ENCODE measurements around the gene SLC30A1. TPM values are rescaled to one million over a fixed set of nuclear protein-coding genes. Genes with fewer than 3 reads are reported as not detected.
A peak's percentile ranks its signal among the peaks of the same experiment; 100 is the strongest.

Gene SLC30A1
- total and polyA plus RNA-seq, 2 donors (not counting 1 experiment from before 2014, with no cell fraction given) = 13.6 to 45.2 TPM

GRCh38 chr1:211625040-211625439 is 46.1 kb upstream of the SLC30A1 start:
- Histone ChIP-seq H3K36me3 (ENCODE audit: control insufficient read depth, insufficient read depth, low read length) (no peaks in the 10 kb centered on the region), H3K4me1 (ENCODE audit: control insufficient read depth, extremely low read depth, insufficient read depth, low read length) (no peaks in the 10 kb centered on the region), H3K27ac (ENCODE audit: insufficient read depth, low read length) (no peak overlapping the region), H3K27me3 (ENCODE audit: control insufficient read depth, insufficient read depth, low read length) (no peaks in the 10 kb centered on the region), H4K20me1 (ENCODE audit: control insufficient read depth, extremely low read depth, insufficient read depth, low read length) (no peaks in the 10 kb centered on the region), H3K79me2 (ENCODE audit: control insufficient read depth, insufficient read depth, low read length) (no peaks in the 10 kb centered on the region), H3K9me3 (ENCODE audit: control insufficient read depth, insufficient read depth, low read depth, low read length) (no peaks in the 10 kb centered on the region), H3K9ac (ENCODE audit: insufficient read depth, low read length) (no peak overlapping the region), H2AFZ (ENCODE audit: low read length) (no peak overlapping the region), H3K4me2 (ENCODE audit: extremely low read depth, insufficient read depth, low read length) (no peak overlapping the region), H3K4me3 (replicated peaks in 1 of 4; ENCODE audit: control extremely low read depth in 1 of 4, insufficient read depth in 1 of 4, low read depth in 3 of 4, low read length in 4 of 4) (no peak overlapping the region)
- TF ChIP-seq EZH2 (IDR thresholded peaks at IDR 0.05; ENCODE audit: low read length, missing control alignments) = no peak
- peak; percentile 15 to 28 for TF ChIP-seq CTCF (conservative IDR thresholded peaks at IDR 0.05 in 1 of 2, IDR thresholded peaks at IDR 0.05 in 1 of 2; ENCODE audit: low read depth in 1 of 2, low read length in 2 of 2)
- peak; percentile 27 to 54 for DNase-seq (ENCODE audit: low read depth in 2 of 2)

GRCh38 chr1:211623515-211623914 is 44.6 kb upstream of the SLC30A1 start:
- Histone ChIP-seq H4K20me1 (ENCODE audit: control insufficient read depth, extremely low read depth, insufficient read depth, low read length) (no peaks in the 10 kb centered on the region), H3K4me1 (ENCODE audit: control insufficient read depth, extremely low read depth, insufficient read depth, low read length) (no peaks in the 10 kb centered on the region), H3K36me3 (ENCODE audit: control insufficient read depth, insufficient read depth, low read length) (no peaks in the 10 kb centered on the region), H3K79me2 (ENCODE audit: control insufficient read depth, insufficient read depth, low read length) (no peaks in the 10 kb centered on the region), H3K27ac (ENCODE audit: insufficient read depth, low read length) (no peak overlapping the region), H2AFZ (ENCODE audit: low read length) (no peak overlapping the region), H3K9ac (ENCODE audit: insufficient read depth, low read length) (no peak overlapping the region), H3K27me3 (ENCODE audit: control insufficient read depth, insufficient read depth, low read length) (no peaks in the 10 kb centered on the region), H3K9me3 (ENCODE audit: control insufficient read depth, insufficient read depth, low read depth, low read length) (no peaks in the 10 kb centered on the region), H3K4me3 (replicated peaks in 1 of 4; ENCODE audit: control extremely low read depth in 1 of 4, insufficient read depth in 1 of 4, low read depth in 3 of 4, low read length in 4 of 4) (no peak overlapping the region), H3K4me2 (ENCODE audit: extremely low read depth, insufficient read depth, low read length) (no peak overlapping the region)
- TF ChIP-seq EZH2 (IDR thresholded peaks at IDR 0.05; ENCODE audit: low read length, missing control alignments) (no peak), CTCF (conservative IDR thresholded peaks at IDR 0.05 in 1 of 2, IDR thresholded peaks at IDR 0.05 in 1 of 2; ENCODE audit: low read depth in 1 of 2, low read length in 2 of 2) (no peak)
- DNase-seq (ENCODE audit: low read depth in 2 of 2) = no peak

- Histone ChIP-seq H3K9ac (ENCODE audit: insufficient read depth, low read length) (no peak overlapping the region), H3K36me3 (ENCODE audit: control insufficient read depth, insufficient read depth, low read length) (no peaks in the 10 kb centered on the region), H3K27me3 (ENCODE audit: control insufficient read depth, insufficient read depth, low read length) (no peaks in the 10 kb centered on the region), H2AFZ (ENCODE audit: low read length) (no peak overlapping the region), H4K20me1 (ENCODE audit: control insufficient read depth, extremely low read depth, insufficient read depth, low read length) (no peaks in the 10 kb centered on the region), H3K4me2 (ENCODE audit: extremely low read depth, insufficient read depth, low read length) (no peak overlapping the region), H3K4me1 (ENCODE audit: control insufficient read depth, extremely low read depth, insufficient read depth, low read length) (no peaks in the 10 kb centered on the region), H3K27ac (ENCODE audit: insufficient read depth, low read length) (no peak overlapping the region), H3K4me3 (replicated peaks in 1 of 4; ENCODE audit: control extremely low read depth in 1 of 4, insufficient read depth in 1 of 4, low read depth in 3 of 4, low read length in 4 of 4) (no peak overlapping the region), H3K9me3 (ENCODE audit: control insufficient read depth, insufficient read depth, low read depth, low read length) (no peaks in the 10 kb centered on the region), H3K79me2 (ENCODE audit: control insufficient read depth, insufficient read depth, low read length) (no peaks in the 10 kb centered on the region)
- peak in 1 of 2 donors; percentile 50 for DNase-seq (ENCODE audit: low read depth in 2 of 2)
- TF ChIP-seq EZH2 (IDR thresholded peaks at IDR 0.05; ENCODE audit: low read length, missing control alignments) (no peak), CTCF (conservative IDR thresholded peaks at IDR 0.05 in 1 of 2, IDR thresholded peaks at IDR 0.05 in 1 of 2; ENCODE audit: low read depth in 1 of 2, low read length in 2 of 2) (no peak)
Measured at GRCh38 chr1:211621447-211622198, 42.7 kb upstream of the SLC30A1 start.
